WI38 (cell line): ENCODE measurements around the gene CYSLTR2.

Experiments used
- H3K4me3 ChIP-seq: 2 replicates; pipeline ENCODE4 v1.5.1; 2011; ENCODE audit warnings: low read depth, mild to moderate bottlenecking, control low read depth, low read length
- TF ChIP-seq, protein P1 (sequence below): IDR thresholded peaks from 2 replicates; pipeline ENCODE4 v1.5.1; 2012; ENCODE audit warnings: low read depth, mild to moderate bottlenecking, control low read depth, low read length

CYSLTR2 gene

DNA sequence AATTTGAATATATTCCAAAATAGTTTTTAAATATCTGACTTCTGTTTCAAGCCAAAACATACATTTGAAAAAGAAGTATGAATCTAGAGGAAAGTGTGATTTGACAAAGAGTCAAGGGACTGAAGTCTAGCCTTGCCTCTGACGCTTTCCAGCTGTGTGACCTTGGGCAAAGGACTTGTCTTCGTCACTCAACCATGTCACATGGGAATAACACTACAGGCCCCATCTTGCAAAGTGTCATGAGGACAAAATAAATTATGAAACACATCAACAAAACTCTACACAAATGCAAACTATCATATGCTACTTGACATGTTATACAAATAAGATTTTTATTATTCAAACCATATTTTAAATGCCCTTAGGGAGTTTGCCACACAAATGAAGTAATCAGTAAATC is 73.0 kb downstream of the CYSLTR2 start:
- H3K4me3 ChIP-seq, result no peak overlapping the region
- TF ChIP-seq, protein P1, sequence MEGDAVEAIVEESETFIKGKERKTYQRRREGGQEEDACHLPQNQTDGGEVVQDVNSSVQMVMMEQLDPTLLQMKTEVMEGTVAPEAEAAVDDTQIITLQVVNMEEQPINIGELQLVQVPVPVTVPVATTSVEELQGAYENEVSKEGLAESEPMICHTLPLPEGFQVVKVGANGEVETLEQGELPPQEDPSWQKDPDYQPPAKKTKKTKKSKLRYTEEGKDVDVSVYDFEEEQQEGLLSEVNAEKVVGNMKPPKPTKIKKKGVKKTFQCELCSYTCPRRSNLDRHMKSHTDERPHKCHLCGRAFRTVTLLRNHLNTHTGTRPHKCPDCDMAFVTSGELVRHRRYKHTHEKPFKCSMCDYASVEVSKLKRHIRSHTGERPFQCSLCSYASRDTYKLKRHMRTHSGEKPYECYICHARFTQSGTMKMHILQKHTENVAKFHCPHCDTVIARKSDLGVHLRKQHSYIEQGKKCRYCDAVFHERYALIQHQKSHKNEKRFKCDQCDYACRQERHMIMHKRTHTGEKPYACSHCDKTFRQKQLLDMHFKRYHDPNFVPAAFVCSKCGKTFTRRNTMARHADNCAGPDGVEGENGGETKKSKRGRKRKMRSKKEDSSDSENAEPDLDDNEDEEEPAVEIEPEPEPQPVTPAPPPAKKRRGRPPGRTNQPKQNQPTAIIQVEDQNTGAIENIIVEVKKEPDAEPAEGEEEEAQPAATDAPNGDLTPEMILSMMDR, result no peak

DNA sequence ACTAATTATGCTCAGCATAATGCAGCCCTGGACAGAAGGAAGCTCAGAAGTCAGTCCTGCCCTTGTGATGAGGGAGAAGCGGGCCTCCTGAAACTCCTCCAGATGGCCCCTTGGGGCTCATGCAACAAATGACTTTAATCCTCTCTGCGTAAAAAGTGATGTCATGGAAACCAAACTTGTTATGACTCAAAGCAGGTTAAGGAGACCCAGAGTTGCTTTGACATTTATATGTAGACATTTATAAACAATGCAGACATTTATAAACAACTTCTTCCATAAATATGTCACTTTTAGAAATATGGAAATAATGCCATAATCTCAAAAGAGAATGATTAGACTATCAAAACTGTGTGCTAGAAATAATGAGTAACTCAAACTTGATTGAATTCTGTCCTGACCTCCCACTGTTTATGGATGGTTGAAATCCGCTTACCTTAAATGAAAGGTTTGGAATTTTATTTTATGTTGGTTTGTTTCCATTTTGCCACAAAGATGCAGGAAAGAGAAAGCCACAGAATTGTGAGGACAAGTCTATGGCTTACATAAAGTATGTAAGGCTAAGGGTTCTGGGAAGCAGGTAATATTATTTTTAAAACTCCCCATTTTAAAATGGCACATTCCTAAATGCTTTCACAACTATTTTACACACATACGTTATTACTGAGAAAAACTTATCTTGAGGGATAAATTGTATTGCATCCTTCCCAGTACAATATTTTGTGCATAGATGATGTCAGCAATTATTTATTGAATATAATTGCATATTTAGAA is 73.7 kb downstream of the CYSLTR2 start:
- H3K4me3 ChIP-seq, result no peak overlapping the region
- TF ChIP-seq, protein P1, result no peak

DNA sequence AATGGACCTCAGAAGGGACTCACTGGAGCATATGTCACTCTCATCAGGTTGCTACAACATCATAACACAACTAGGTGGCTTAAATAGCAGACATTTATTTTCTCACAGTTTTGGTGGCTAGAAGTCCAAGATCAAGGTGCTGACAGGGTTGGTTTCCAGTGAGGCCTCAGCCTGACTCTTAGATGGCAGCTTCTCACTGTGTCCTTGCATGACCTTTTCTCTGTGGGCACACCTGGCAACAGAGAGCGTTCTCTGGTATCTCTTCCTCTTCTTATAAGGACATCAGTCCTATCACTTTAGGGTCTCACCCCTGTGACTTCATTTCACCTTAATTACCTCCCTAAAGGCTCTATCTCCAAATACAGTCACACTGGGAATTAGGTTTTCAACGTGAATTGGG is 74.5 kb downstream of the CYSLTR2 start:
- TF ChIP-seq, protein P1, result no peak
- no peak overlapping the region for H3K4me3 ChIP-seq

DNA sequence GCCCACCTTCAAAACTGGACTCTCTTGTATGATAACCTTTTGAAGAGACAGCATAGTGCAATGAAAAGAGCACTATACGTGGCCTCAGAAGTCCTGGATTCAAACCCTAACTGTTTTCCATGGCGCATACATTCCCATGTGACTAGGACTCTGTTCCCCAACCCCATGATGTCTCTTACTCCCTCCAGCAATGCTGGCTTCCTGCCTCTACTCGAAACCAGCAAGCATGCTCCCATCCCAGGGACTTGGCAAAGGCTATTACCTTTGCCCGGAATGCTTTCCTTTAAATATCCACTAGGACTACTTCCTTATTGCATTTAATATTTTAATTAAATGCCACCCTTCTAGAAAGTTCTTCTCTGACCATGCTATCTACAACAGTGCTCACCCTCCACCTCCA is 75.1 kb downstream of the CYSLTR2 start:
- TF ChIP-seq, protein P1, result no peak
- no peak overlapping the region for H3K4me3 ChIP-seq

DNA sequence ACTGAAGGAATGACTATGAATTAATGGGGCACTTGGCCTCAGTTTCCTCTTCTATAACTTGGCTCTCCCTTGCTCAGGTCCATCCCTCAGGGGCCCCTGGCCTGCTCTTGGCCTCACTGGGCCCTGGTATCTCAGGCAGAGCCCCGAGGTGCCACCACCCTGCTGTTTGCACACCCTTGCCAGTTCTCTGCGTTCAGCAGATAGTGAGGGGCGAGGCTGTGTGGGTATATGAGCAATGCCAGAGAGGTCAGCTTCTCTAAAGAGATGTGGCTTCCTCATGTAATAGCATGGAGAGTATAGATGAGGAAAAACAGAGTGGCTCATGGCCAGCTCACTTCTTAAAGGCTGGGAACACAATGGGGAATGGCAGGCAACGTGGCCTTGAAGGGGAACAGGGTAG is 76.1 kb downstream of the CYSLTR2 start:
- H3K4me3 ChIP-seq, result no peak overlapping the region
- TF ChIP-seq, protein P1, result no peak

DNA sequence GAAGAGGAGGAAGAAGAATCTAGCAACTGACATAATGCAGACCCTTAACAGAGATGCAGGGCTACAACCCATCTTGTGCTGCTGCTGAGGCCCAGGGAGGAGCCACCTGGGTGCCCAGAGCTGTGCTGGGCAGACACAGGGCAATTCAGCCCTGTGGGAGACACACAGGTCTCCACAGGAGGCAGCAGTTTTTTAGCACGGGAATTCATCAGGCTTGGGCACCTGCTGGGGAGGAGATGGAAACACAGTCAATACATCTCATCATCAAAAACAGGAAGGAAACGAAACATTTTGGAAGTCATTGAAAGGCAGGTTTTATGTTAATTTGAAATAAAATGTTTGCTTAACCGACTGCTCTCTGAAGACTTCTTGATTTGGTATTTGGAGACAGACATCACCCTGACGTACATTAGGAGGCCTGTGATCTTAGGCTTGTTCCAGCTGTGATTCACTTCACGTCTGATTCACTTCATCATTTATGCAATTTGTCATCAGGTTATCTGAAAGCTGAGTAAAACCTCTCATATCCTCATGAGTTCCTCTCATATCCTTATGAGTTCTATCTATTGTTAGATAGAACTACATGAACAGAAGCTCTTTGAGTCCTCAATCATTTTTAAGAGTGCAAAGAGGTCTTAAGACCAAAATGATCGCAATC is 77.4 kb downstream of the CYSLTR2 start:
- TF ChIP-seq, protein P1, result no peak
- no peak overlapping the region for H3K4me3 ChIP-seq

DNA sequence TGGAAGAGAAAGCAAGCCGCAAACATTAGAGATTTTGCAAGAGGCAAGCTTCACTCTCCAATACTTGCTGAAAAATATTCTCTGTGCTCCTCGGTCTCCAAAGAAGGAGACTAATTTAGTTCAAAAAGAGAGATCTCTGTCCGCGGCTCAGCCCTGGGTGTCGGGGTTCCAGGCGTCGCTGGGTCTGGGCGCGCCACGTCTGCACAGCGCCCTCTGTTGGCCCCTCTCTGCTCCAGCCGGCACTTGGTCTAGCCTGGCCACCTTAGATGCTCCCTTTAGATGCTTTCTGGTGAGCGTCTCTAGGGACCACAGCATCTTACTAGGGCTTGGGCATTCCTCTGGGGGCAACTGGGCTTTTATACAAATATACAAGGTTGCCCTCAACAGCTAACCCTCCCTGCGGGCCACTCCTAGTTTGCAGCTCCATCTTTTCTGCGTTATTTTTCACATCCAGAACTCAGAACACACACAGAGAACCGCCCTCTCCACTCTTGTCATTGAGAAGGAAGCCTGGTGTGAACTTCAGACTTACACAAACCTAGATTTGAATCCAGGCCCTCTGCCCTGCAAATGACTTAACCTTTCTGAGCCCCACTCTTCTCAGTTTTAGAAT is 78.3 kb downstream of the CYSLTR2 start:
- no peak overlapping the region for H3K4me3 ChIP-seq
- TF ChIP-seq, protein P1, result no peak
